SU-DHL-6 (cell line): ENCODE results near the gene BARHL2.

Experiments used
- H2AFZ ChIP-seq: fragments of 200-600 bp; sonication (generic); 2 replicates; pipeline ENCODE4 v1.6.1; 2014; ENCODE audit warnings: low read depth, mild to moderate bottlenecking, moderate library complexity, mixed read lengths, antibody characterized with exemption, low read length; ENCODE audit not compliant: severe bottlenecking
- H3F3A ChIP-seq: fragments of 200-600 bp; shearing (Covaris generic); 2 replicates; pipeline ENCODE4 v1.6.0; 2016; ENCODE audit warnings: antibody characterized with exemption, mild to moderate bottlenecking; ENCODE audit not compliant: insufficient read depth
- H3K27ac ChIP-seq: fragments of 200-600 bp; sonication (generic); 2 replicates; pipeline ENCODE4 v1.5.1; 2016; ENCODE audit warnings: low read depth, mild to moderate bottlenecking, low read length, moderate library complexity, mixed read lengths
- H3K27me3 ChIP-seq: fragments of 200-600 bp; sonication (generic), shearing (Covaris generic); 2 replicates; pipeline ENCODE4 v1.6.0; 2014; ENCODE audit warnings: mild to moderate bottlenecking, low read length
- H3K36me3 ChIP-seq: fragments of 200-600 bp; sonication (generic); 2 replicates; pipeline ENCODE4 v1.6.1; 2014; ENCODE audit warnings: mild to moderate bottlenecking, low read length, mixed read lengths
- H3K4me2 ChIP-seq: fragments of 300-600, 200-600 bp; shearing (Covaris generic), sonication (generic); 2 replicates; pipeline ENCODE4 v1.6.0; 2014; ENCODE audit warnings: low read length, low read depth, mild to moderate bottlenecking; ENCODE audit not compliant: poor library complexity, severe bottlenecking
- H3K4me3 ChIP-seq: fragments of 200-600 bp; sonication (generic); 2 replicates; pipeline ENCODE4 v1.5.1; 2014; ENCODE audit warnings: antibody characterized with exemption, low read length, mild to moderate bottlenecking, mixed read lengths; ENCODE audit not compliant: insufficient read depth, poor library complexity, severe bottlenecking
- H3K79me2 ChIP-seq: fragments of 200-600 bp; sonication (generic); 2 replicates; pipeline ENCODE4 v1.6.1; 2014; ENCODE audit warnings: mild to moderate bottlenecking, low read length, moderate library complexity; ENCODE audit not compliant: insufficient read depth
- H3K9ac ChIP-seq: fragments of 200-600 bp; sonication (generic); 2 replicates; pipeline ENCODE4 v1.7.0; 2014; ENCODE audit warnings: mild to moderate bottlenecking, low read length
- H3K9me2 ChIP-seq: fragments of 200-600 bp; sonication (generic); replicated peaks from 2 replicates; pipeline ENCODE4 v1.6.1; 2014; ENCODE audit warnings: low read length; ENCODE audit not compliant: insufficient read depth
- H3K9me3 ChIP-seq: fragments of 200-600 bp; sonication (generic); 2 replicates; pipeline ENCODE4 v1.6.1; 2014; ENCODE audit warnings: low read length, mixed read lengths; ENCODE audit not compliant: insufficient read depth
- H4K20me1 ChIP-seq: fragments of 200-600 bp; sonication (generic); 2 replicates; pipeline ENCODE4 v1.6.1; 2014; ENCODE audit warnings: low read depth, mild to moderate bottlenecking, antibody characterized with exemption, low read length, moderate library complexity, mixed read lengths
- CTCF ChIP-seq: fragments of 200-600 bp; sonication (generic); IDR thresholded peaks from one replicate; pipeline ENCODE4 v1.5.1; 2017; ENCODE audit warnings: antibody characterized with exemption, mild to moderate bottlenecking, low read length, moderate library complexity; ENCODE audit not compliant: insufficient read depth, poor library complexity, severe bottlenecking
- EZH2phosphoT487 ChIP-seq: fragments of 200-600 bp; sonication (generic), shearing (Covaris generic); conservative IDR thresholded peaks from 2 replicates; pipeline ENCODE4 v1.6.1; 2018; ENCODE audit warnings: mild to moderate bottlenecking, antibody characterized with exemption, low read length, moderate library complexity, mixed read lengths

BARHL2 gene

GRCh38 chr1:90687747-90688146 is 29.4 kb downstream of the BARHL2 start:
- TF ChIP-seq EZH2phosphoT487 (no peak), CTCF (no peak)
- Histone ChIP-seq H4K20me1 (no peaks in the 10 kb centered on the region), H2AFZ (no peak overlapping the region), H3K9me2 (no peaks in the 10 kb centered on the region), H3K79me2 (no peaks in the 10 kb centered on the region), H3K4me3 (no peak overlapping the region), H3F3A (no peaks in the 10 kb centered on the region), H3K4me2 (no peak overlapping the region), H3K27me3 (no peaks in the 10 kb centered on the region), H3K9ac (no peak overlapping the region), H3K36me3 (no peaks in the 10 kb centered on the region), H3K27ac (no peak overlapping the region), H3K9me3 (no peaks in the 10 kb centered on the region)

DNA sequence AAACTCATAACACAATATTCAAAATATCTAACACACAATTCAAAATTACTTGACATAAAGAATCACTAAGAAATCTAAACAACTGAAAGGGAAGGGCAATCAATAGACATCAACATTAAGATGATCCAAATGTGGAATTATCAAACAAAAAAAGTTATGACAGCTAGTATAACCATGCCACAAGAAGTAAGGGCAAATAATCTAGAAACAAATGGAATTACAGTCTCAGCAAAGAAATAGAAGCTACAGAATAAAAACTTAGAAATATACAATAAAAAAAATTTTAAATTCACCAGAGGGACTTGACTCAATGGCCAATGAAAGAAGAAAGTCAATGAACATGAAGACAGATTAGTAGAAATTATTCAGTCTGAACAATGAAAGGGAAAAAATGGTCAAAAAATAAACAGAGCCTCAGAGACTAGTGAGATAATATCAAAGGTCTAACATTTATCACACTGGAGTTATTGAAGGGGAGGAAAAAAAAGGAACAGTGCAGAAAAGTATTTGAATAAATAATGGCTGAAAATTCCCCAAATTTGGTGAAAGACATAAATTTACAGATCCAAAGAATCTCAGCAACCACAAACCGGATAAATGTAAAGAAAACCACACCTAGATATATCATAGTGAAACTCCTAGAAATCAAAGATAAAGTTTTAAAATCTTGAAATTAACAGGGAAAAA is 41.8 kb downstream of the BARHL2 start:
- Histone ChIP-seq H3K9me2 (no peaks in the 10 kb centered on the region), H3K9ac (no peak overlapping the region), H2AFZ (no peak overlapping the region), H3F3A (no peaks in the 10 kb centered on the region), H3K9me3 (peaks cover 6% of the 10 kb centered on the region; the same call in 1 of the 2 replicates), H3K4me3 (no peak overlapping the region), H4K20me1 (no peaks in the 10 kb centered on the region), H3K27ac (no peak overlapping the region), H3K4me2 (no peak overlapping the region), H3K36me3 (no peaks in the 10 kb centered on the region), H3K27me3 (no peaks in the 10 kb centered on the region), H3K79me2 (no peaks in the 10 kb centered on the region)
- no peak for TF ChIP-seq EZH2phosphoT487
- no peak for TF ChIP-seq CTCF

- Histone ChIP-seq H3K4me3 (no peak overlapping the region), H3K4me2 (no peak overlapping the region), H3K9me2 (no peaks in the 10 kb centered on the region), H3K27ac (no peak overlapping the region), H2AFZ (no peak overlapping the region), H3K36me3 (no peaks in the 10 kb centered on the region), H3K9ac (no peak overlapping the region), H3F3A (no peaks in the 10 kb centered on the region), H3K9me3 (peaks cover 6% of the 10 kb centered on the region; the same call in 1 of the 2 replicates), H3K27me3 (no peaks in the 10 kb centered on the region), H3K79me2 (no peaks in the 10 kb centered on the region), H4K20me1 (no peaks in the 10 kb centered on the region)
- TF ChIP-seq CTCF (no peak), EZH2phosphoT487 (no peak)
These were observed 45.4 kb downstream of the BARHL2 start for GRCh38 chr1:90671741-90672140.
